ENCODE measurements around the gene GSE1.

Gene GSE1

DNA sequence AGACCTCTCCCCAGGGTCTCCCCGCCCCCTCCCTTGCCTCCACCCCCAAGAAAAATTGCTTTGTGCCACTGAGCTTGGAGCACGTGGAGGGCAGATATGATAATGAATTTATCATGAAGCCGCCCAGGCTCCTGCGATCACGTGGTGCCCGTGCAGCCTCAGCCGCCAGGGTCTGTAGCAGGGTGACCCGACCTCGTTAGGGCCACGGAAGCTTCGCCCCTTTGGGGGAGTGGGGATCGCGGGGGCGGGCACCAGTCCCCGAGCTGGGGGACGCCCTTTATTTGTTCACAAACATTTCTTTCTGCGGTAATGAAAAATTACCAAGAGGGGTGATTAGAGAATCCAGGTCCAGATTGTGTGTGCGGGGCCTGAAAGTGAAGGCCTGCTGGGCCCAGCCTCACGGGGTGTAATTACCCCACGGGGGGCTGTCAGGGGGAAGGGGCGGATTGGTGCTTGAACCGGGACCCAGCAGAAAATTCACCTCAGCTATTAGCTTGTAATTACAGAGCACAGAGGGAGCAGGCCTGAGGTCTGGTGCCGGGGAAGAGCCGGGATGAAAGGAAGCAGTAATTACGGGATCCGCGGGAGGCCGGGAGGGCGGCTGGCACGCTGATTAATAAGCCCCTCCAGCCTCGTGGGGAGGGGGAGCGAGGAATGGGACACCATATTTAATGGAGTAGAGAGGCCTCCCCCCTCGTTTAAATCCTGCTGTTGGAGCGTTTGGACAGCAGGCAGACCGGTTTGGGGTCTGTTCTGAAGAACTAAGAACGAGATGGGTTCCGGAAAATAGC, 13.3 kb downstream of the GSE1 start (continued):
- no peak for TF ChIP-seq ZNF394 (tag by site-specific recombination; IDR thresholded peaks at IDR 0.05; ENCODE audit: borderline replicate concordance)
- TF ChIP-seq ZNF335 (tag by site-specific recombination; conservative IDR thresholded peaks at IDR 0.05), result no peak
- TF ChIP-seq ZSCAN23 (tag by site-specific recombination; IDR thresholded peaks at IDR 0.05), result no peak
- TF ChIP-seq ZNF416 (tag by site-specific recombination; IDR thresholded peaks at IDR 0.05), result no peak
- no peak for TF ChIP-seq ZNF239 (tag by site-specific recombination; IDR thresholded peaks at IDR 0.05)
- TF ChIP-seq, protein P1, sequence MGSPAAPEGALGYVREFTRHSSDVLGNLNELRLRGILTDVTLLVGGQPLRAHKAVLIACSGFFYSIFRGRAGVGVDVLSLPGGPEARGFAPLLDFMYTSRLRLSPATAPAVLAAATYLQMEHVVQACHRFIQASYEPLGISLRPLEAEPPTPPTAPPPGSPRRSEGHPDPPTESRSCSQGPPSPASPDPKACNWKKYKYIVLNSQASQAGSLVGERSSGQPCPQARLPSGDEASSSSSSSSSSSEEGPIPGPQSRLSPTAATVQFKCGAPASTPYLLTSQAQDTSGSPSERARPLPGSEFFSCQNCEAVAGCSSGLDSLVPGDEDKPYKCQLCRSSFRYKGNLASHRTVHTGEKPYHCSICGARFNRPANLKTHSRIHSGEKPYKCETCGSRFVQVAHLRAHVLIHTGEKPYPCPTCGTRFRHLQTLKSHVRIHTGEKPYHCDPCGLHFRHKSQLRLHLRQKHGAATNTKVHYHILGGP (tag by site-specific recombination; IDR thresholded peaks at IDR 0.05), result no peak
- no peak for TF ChIP-seq ZNF776 (tag by site-specific recombination; IDR thresholded peaks at IDR 0.05; ENCODE audit: borderline replicate concordance)
- TF ChIP-seq, protein P2, sequence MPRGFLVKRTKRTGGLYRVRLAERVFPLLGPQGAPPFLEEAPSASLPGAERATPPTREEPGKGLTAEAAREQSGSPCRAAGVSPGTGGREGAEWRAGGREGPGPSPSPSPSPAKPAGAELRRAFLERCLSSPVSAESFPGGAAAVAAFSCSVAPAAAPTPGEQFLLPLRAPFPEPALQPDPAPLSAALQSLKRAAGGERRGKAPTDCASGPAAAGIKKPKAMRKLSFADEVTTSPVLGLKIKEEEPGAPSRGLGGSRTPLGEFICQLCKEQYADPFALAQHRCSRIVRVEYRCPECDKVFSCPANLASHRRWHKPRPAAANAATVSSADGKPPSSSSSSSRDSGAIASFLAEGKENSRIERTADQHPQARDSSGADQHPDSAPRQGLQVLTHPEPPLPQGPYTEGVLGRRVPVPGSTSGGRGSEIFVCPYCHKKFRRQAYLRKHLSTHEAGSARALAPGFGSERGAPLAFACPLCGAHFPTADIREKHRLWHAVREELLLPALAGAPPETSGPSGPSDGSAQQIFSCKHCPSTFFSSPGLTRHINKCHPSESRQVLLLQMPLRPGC (tag by site-specific recombination; IDR thresholded peaks at IDR 0.05), result no peak
- no peak for TF ChIP-seq ZNF146 (tag by site-specific recombination; IDR thresholded peaks at IDR 0.05)
- no peak for TF ChIP-seq ZNF302 (tag by site-specific recombination; IDR thresholded peaks at IDR 0.05; ENCODE audit: low read depth)
- TF ChIP-seq ZNF223 (tag by site-specific recombination; IDR thresholded peaks at IDR 0.05), result no peak
- TF ChIP-seq ZNF221 (tag by site-specific recombination; IDR thresholded peaks at IDR 0.05; ENCODE audit: borderline replicate concordance), result no peak
- no peak for TF ChIP-seq ZBTB7A (tag by site-specific recombination; IDR thresholded peaks at IDR 0.05; ENCODE audit: low read depth)
- TF ChIP-seq, protein P3, sequence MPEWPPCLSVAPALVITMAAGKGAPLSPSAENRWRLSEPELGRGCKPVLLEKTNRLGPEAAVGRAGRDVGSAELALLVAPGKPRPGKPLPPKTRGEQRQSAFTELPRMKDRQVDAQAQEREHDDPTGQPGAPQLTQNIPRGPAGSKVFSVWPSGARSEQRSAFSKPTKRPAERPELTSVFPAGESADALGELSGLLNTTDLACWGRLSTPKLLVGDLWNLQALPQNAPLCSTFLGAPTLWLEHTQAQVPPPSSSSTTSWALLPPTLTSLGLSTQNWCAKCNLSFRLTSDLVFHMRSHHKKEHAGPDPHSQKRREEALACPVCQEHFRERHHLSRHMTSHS (tag by site-specific recombination; IDR thresholded peaks at IDR 0.05), result no peak
- no peak for TF ChIP-seq TRIM28 (IDR thresholded peaks at IDR 0.05; ENCODE audit: borderline replicate concordance, low read length)
- TF ChIP-seq ZNF571 (tag by site-specific recombination; IDR thresholded peaks at IDR 0.05), result no peak
- TF ChIP-seq BCL11A (tag by site-specific recombination; IDR thresholded peaks at IDR 0.05; ENCODE audit: low read depth), result no peak
- no peak for TF ChIP-seq ZSCAN30 (tag by site-specific recombination; IDR thresholded peaks at IDR 0.05)
- TF ChIP-seq GLIS2 (tag by site-specific recombination; IDR thresholded peaks at IDR 0.05), result no peak; the same call in 1 of the 2 replicates
- TF ChIP-seq, protein P4, sequence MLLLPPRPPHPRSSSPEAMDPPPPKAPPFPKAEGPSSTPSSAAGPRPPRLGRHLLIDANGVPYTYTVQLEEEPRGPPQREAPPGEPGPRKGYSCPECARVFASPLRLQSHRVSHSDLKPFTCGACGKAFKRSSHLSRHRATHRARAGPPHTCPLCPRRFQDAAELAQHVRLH (tag by site-specific recombination; IDR thresholded peaks at IDR 0.05), result no peak
- no peak for TF ChIP-seq ZNF391 (tag by site-specific recombination; IDR thresholded peaks at IDR 0.05; ENCODE audit: borderline replicate concordance, low read depth)
- TF ChIP-seq ZNF792 (tag by site-specific recombination; IDR thresholded peaks at IDR 0.05), result no peak
- TF ChIP-seq, protein P5, sequence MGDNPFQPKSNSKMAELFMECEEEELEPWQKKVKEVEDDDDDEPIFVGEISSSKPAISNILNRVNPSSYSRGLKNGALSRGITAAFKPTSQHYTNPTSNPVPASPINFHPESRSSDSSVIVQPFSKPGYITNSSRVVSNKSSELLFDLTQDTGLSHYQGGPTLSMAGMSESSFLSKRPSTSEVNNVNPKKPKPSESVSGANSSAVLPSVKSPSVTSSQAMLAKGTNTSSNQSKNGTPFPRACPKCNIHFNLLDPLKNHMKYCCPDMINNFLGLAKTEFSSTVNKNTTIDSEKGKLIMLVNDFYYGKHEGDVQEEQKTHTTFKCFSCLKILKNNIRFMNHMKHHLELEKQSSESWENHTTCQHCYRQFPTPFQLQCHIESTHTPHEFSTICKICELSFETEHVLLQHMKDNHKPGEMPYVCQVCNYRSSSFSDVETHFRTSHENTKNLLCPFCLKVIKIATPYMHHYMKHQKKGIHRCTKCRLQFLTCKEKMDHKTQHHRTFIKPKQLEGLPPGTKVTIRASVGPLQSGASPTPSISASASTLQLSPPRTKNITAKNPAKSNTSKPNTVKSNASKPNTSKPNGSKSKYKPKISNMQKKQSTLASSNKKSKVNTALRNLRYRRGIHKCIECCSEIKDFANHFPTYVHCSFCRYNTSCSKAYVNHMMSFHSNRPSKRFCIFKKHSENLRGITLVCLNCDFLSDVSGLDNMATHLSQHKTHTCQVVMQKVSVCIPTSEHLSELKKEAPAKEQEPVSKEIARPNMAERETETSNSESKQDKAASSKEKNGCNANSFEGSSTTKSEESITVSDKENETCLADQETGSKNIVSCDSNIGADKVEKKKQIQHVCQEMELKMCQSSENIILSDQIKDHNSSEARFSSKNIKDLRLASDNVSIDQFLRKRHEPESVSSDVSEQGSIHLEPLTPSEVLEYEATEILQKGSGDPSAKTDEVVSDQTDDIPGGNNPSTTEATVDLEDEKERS (tag by site-specific recombination; IDR thresholded peaks at IDR 0.05), result no peak
- TF ChIP-seq, protein P6, sequence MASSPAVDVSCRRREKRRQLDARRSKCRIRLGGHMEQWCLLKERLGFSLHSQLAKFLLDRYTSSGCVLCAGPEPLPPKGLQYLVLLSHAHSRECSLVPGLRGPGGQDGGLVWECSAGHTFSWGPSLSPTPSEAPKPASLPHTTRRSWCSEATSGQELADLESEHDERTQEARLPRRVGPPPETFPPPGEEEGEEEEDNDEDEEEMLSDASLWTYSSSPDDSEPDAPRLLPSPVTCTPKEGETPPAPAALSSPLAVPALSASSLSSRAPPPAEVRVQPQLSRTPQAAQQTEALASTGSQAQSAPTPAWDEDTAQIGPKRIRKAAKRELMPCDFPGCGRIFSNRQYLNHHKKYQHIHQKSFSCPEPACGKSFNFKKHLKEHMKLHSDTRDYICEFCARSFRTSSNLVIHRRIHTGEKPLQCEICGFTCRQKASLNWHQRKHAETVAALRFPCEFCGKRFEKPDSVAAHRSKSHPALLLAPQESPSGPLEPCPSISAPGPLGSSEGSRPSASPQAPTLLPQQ (tag by site-specific recombination; IDR thresholded peaks at IDR 0.05), result peak; percentile 59; the same call in 1 of the 2 replicates
- no peak for TF ChIP-seq ZNF623 (tag by site-specific recombination; IDR thresholded peaks at IDR 0.05)
- TF ChIP-seq ZNF292 (tag by site-specific recombination; IDR thresholded peaks at IDR 0.05; ENCODE audit: borderline replicate concordance, low read depth), result no peak
- TF ChIP-seq ZNF133 (tag by site-specific recombination; IDR thresholded peaks at IDR 0.05), result no peak
- TF ChIP-seq, protein P7, sequence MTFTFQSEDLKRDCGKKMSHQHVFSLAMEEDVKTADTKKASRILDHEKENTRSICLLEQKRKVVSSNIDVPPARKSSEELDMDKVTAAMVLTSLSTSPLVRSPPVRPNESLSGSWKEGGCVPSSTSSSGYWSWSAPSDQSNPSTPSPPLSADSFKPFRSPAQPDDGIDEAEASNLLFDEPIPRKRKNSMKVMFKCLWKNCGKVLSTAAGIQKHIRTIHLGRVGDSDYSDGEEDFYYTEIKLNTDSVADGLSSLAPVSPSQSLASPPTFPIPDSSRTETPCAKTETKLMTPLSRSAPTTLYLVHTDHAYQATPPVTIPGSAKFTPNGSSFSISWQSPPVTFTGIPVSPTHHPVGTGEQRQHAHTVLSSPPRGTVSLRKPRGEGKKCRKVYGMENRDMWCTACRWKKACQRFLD (tag by site-specific recombination; IDR thresholded peaks at IDR 0.05), result no peak
